Duodenal mucosa (tissue), 2 donors: ENCODE results near the gene LDB2.

Source experiments
- H3K27ac ChIP-seq: one replicate; pipeline ENCODE4 v1.7.0; 2013; ENCODE audit warnings: low read depth, low read length
- H3K27me3 ChIP-seq, 2 donors: one replicate each; pipeline ENCODE4 v1.7.0; 2013; ENCODE audit warnings: low read length in 2 of 2, control low read depth in 1 of 2; ENCODE audit not compliant: insufficient read depth in 2 of 2, control insufficient read depth in 1 of 2
- H3K36me3 ChIP-seq, 2 donors: one replicate each; pipeline ENCODE4 v1.7.0; 2013; ENCODE audit warnings: low read length in 2 of 2, control low read depth in 1 of 2; ENCODE audit not compliant: insufficient read depth in 2 of 2, control insufficient read depth in 1 of 2
- H3K4me1 ChIP-seq, 2 donors: one replicate each; pipeline ENCODE4 v1.7.0; 2013; ENCODE audit warnings: low read length in 2 of 2, control low read depth in 1 of 2; ENCODE audit not compliant: insufficient read depth in 2 of 2, control insufficient read depth in 1 of 2
- H3K4me3 ChIP-seq, 2 donors: one replicate each; pipeline ENCODE4 v1.7.0; 2013; ENCODE audit warnings: low read length in 2 of 2, low read depth in 1 of 2
- H3K9ac ChIP-seq, 2 donors: one replicate each; pipeline ENCODE4 v1.7.0; 2013; ENCODE audit warnings: low read length in 2 of 2, low read depth in 1 of 2
- H3K9me3 ChIP-seq, 2 donors: one replicate each; pipeline ENCODE4 v1.7.0; 2013; ENCODE audit warnings: low read length in 2 of 2, control low read depth in 1 of 2; ENCODE audit not compliant: control insufficient read depth in 1 of 2

LDB2 gene

DNA sequence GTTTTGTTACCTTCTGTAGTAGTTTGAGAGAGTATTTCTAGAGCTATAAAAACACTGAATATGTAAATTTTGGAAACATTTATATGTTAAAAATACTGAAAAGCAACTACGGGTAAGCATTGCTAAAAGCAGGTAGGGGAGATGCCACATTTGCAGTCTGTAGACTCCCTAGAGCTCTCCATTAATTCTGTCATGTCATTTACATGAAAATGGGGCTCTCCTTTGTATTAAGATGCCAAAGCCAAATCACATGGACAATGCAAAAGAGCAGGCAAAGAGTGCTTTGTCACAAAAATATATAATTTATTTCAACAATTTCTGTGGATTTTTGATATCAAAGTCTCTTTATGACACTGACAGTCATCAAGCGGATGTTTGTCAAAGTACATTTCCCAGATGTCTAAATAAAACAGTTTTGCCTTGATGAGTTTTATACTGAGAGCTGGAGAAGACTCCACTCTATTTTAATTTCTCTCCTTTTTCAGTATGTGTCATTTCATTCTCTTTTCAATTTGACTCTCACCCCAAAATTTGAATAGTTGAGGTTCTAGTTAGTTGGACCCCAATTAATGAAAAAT is 51.8 kb downstream of the LDB2 start:
- Histone ChIP-seq H3K27ac (no peak overlapping the region), H3K4me3 (no peak overlapping the region), H3K36me3 (no peaks in the 10 kb centered on the region), H3K27me3 (no peaks in the 10 kb centered on the region), H3K4me1 (no peaks in the 10 kb centered on the region), H3K9me3 (no peaks in the 10 kb centered on the region), H3K9ac (no peak overlapping the region)

DNA sequence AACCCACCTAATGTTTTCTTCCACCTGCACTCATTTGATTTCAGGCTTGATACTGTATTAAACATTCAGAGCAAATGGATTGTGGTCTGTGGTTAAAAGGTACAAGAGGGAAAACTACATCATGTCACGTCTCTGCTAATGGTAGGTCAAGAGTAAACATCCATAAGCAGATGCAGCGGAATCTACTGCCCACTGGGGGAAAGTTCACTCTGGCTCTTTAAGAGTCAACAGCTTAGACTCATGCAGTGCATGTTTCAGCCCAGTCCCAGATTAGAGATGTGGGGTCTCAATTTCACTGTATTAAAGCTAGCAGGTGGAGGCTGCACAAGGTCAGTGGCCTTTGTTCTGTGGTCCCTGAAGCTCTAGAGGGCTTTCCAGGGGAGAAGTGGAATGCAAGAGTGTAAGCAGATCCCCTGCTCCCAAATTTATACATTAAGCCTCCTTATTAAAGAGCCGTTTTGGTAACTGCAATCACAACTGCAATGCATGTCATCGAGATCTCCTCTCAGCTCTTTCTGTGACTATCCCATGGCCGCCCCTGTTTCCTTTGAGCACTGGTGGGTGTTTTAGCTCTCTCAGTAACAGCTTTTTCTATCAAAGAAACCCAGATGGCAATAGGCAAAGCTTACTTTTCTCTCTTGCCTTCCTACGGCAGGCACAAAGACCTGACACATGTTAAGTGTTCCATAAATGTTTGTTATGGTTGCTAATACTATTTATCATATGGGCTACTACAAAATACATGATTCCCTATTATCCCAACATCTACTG is 53.4 kb downstream of the LDB2 start:
- no peaks in the 10 kb centered on the region for H3K9me3 ChIP-seq
- no peak overlapping the region for H3K9ac ChIP-seq
- H3K4me3 ChIP-seq, result no peak overlapping the region
- no peaks in the 10 kb centered on the region for H3K4me1 ChIP-seq
- H3K27me3 ChIP-seq, result no peaks in the 10 kb centered on the region
- H3K36me3 ChIP-seq, result no peaks in the 10 kb centered on the region
- no peak overlapping the region for H3K27ac ChIP-seq

DNA sequence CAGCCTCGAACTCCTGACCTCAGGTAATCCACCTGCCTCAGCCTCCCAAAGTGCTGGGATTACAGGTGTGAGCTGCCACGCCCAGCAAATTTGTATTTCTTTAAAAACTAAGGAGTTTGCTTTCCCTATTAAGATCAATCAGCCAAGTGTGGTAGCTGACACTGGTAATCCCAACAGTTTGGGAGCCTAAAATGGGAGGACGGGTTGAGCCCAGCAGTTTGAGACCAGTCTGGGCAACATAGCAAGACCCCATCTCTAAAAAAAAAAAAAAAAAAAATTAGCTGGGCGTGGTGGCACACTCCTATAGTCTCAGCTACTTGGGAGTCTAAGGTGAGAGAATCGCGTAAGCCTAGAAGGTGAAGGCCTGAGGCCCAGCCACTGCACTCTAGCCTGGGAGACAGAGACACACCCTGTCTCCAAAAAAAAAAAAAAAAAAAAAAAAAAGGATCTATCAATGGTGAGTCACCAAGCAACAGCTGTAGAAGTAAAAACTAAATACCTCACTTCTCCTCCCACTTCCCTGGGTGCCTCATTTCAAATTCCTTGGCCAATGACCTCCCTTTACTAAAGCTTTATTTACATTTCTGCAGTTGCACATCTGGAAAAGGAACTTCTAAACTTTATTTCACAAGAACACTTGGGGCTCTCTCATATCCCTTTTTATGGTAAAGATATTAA is 54.5 kb downstream of the LDB2 start:
- no peak overlapping the region for H3K27ac ChIP-seq
- H3K4me3 ChIP-seq, result no peak overlapping the region
- no peaks in the 10 kb centered on the region for H3K36me3 ChIP-seq
- no peaks in the 10 kb centered on the region for H3K9me3 ChIP-seq
- no peaks in the 10 kb centered on the region for H3K4me1 ChIP-seq
- no peaks in the 10 kb centered on the region for H3K27me3 ChIP-seq
- H3K9ac ChIP-seq, result no peak overlapping the region

DNA sequence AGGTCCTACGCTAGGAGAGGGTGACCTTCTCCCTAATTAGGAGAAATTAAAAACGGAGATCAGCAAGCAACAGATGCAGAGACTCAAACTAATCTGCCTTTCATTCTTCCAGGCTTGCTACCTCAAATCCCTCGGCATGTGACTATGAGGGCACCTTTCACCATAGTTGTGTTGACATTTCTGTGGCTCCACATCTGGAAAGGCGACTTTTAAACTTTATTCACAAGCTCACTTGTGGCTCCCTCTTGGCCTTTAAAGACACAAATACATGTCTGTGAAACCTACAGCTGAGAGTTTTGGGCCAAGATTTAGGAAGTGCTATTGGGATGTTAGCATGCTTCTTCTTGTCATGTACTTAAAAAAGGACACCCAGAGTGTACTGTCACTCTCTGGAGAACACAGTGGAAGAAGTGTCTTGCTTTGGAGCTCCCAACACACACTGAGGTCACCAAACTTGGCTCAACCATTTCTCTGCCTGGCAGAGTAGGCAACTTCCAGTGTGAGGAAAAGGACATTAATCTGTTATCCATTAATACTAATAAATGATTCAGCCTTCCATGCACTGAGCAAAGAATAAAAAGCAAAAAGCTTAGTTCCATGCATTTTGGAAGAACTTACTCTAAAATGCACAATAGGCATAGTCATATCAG is 60.1 kb downstream of the LDB2 start:
- Histone ChIP-seq H3K27me3 (no peaks in the 10 kb centered on the region), H3K4me1 (no peaks in the 10 kb centered on the region), H3K4me3 (no peak overlapping the region), H3K9ac (no peak overlapping the region), H3K36me3 (no peaks in the 10 kb centered on the region), H3K9me3 (no peaks in the 10 kb centered on the region), H3K27ac (no peak overlapping the region)

DNA sequence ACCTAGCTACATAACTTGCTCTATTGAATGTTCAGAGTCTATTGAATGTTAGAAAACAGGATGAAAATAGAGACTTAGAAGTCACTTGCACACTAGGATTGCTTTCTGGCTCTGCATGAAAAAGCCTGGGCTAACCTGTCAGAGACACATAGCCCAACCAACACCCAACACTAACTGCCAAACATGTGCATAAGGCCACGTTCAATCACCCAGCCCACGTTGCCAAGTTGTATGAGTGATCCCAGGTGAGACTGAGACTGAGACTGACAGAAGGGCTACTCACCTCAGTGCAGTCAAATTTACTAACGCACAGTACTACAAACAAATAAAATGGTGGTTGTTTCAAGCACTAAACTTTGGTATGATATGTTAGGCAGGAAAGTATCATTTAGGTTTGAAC is 61.0 kb downstream of the LDB2 start:
- Histone ChIP-seq H3K9ac (no peak overlapping the region), H3K27ac (no peak overlapping the region)

DNA sequence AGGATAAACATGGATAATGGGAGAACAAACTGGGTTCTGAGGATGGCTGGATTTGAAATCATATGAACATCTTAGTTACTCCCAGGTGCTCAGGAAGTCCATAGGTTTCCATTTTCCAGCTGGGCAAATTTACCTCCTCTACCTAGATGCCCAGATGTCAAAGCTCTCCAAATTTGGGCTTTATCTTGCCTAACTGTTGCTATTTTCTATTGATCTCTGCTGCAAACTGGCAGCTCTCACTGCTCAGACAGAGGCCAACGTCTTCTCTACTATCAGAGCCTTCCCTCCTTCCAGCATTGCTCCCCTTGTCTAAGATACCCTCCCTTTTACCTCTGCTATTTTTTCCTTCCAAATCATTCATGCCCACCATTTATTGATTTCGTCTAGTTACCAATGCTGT is 62.1 kb downstream of the LDB2 start:
- Histone ChIP-seq H3K27me3 (no peaks in the 10 kb centered on the region), H3K36me3 (no peaks in the 10 kb centered on the region), H3K9me3 (no peaks in the 10 kb centered on the region), H3K27ac (no peak overlapping the region), H3K4me1 (no peaks in the 10 kb centered on the region), H3K9ac (no peak overlapping the region), H3K4me3 (no peak overlapping the region)

More for the DNA sequence above, 61.0 kb downstream of the LDB2 start:
- Histone ChIP-seq H3K9me3 (no peaks in the 10 kb centered on the region), H3K27me3 (no peaks in the 10 kb centered on the region), H3K4me1 (no peaks in the 10 kb centered on the region), H3K36me3 (no peaks in the 10 kb centered on the region), H3K4me3 (no peak overlapping the region)

DNA sequence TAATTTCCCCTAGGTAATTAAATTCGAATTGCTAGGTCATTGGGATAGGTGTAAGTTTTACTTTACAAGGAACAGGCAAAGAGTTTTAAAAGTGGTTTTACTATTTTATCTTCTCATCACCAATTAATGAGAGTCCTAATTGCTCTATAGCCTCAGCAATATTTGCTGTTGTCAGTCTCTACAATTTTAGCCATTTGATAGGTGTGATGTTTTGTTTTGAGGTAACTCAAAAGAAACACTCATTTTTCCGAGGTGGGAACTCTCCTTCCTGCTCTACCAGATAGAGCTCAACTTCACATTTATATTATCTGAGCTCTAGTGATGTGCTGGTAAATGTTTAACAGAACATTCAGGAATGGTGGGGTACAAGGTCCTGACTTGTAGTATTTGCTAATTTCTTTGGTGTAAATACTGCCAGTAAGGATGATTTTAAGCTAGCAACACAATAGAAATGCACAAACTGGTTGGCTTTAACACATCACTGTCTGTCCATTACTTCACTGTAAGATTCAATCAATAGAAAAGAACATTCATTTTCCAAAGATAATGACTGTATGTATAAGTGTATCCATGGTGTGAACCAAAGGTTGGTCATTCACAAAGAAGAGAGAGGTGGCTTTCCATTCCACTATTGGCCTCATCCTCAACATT is 62.7 kb downstream of the LDB2 start:
- Histone ChIP-seq H3K9me3 (no peaks in the 10 kb centered on the region), H3K27ac (no peak overlapping the region), H3K36me3 (no peaks in the 10 kb centered on the region), H3K4me3 (no peak overlapping the region), H3K27me3 (no peaks in the 10 kb centered on the region), H3K4me1 (no peaks in the 10 kb centered on the region), H3K9ac (no peak overlapping the region)

DNA sequence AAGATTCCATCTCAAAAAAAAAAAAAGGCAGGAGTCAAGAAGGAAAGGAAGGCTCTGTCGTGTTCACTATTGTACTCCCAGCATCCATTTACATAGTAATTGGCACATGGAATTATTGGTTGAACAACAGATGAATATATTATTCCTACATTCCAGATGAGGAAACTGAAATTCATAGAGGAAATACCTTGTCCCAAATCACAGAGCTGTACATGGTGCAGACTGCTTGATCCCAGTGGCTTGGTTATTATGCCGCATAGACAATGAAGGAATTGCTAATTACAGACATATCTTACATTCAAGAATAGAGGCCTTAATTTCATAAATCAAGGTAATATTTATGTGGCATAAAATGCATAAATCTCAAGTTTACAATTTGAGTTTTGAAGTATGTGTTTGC is 63.6 kb downstream of the LDB2 start:
- no peak overlapping the region for H3K9ac ChIP-seq
- no peaks in the 10 kb centered on the region for H3K9me3 ChIP-seq
- no peaks in the 10 kb centered on the region for H3K36me3 ChIP-seq
- no peaks in the 10 kb centered on the region for H3K27me3 ChIP-seq
- no peak overlapping the region for H3K27ac ChIP-seq
- H3K4me1 ChIP-seq, result no peaks in the 10 kb centered on the region
- H3K4me3 ChIP-seq, result no peak overlapping the region

DNA sequence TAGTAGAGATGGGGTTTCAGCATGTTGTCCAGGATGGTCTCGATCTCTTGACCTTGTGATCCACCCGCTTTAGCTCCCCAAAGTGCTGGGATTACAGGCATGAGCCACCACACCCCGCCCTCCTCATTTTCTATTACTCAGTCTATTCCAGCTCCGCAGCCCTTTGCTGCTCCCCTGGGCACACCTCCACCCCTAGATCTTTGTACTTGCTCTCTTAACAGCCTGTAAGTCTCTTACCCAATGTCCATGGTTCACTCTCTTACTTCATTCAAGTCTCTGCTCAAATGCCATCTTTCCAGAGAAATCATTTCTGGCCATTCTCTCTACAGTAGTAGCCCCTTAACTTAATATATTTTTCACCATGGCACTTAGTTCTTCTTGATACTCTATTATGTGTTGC is 64.7 kb downstream of the LDB2 start:
- no peaks in the 10 kb centered on the region for H3K4me1 ChIP-seq
- H3K36me3 ChIP-seq, result no peaks in the 10 kb centered on the region
- no peaks in the 10 kb centered on the region for H3K27me3 ChIP-seq
- H3K9me3 ChIP-seq, result no peaks in the 10 kb centered on the region
- H3K9ac ChIP-seq, result no peak overlapping the region
- H3K27ac ChIP-seq, result no peak overlapping the region
- no peak overlapping the region for H3K4me3 ChIP-seq

DNA sequence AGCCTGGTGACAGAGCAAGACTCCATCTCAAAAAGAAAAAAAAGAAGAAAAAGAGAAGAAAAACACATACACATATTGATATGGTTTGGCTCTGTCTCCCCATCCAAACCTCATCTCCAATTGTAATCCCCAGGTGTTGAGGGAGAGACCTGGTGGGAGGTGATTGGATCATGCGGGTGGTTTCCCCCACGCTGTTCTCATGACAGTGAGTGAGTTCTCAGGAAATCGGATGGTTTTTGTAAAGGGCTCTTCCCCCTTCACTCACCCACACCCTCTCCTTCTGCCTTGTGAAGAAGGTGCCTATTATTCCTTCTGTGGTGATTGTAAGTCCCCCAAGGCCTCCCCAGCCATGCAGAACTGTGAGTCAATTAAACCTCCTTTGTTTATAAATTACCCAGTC is 68.4 kb downstream of the LDB2 start:
- Histone ChIP-seq H3K4me3 (no peak overlapping the region), H3K27ac (no peak overlapping the region), H3K9me3 (no peaks in the 10 kb centered on the region), H3K9ac (no peak overlapping the region), H3K4me1 (no peaks in the 10 kb centered on the region), H3K36me3 (no peaks in the 10 kb centered on the region), H3K27me3 (no peaks in the 10 kb centered on the region)
